Daoy (cell line): Measurements from ENCODE around the gene ATP5F1A. TPM values are rescaled to one million over a fixed set of nuclear protein-coding genes. Genes with fewer than 3 reads are reported as not detected.
"Not testable (repeated sequence)": the region's sequence is repeated elsewhere in the genome, so short reads cannot be mapped to it uniquely, and the experiment has no call there.

Experiments
- DNase-seq: peaks from one replicate; pipeline ENCODE4 v3.0.0-alpha.2; 2015; ENCODE audit warnings: low read depth
- total RNA-seq: library from RNA; depleted of rRNA; stranded (reverse); fragments of >200 nt; shearing (Covaris generic); gene quantifications from 2 replicates; pipeline ENCODE4 v1.2.3, GENCODE V29; 2014; rRNA removed

Gene ATP5F1A
- total RNA-seq = 627 and 878 TPM in 2 replicates

DNA sequence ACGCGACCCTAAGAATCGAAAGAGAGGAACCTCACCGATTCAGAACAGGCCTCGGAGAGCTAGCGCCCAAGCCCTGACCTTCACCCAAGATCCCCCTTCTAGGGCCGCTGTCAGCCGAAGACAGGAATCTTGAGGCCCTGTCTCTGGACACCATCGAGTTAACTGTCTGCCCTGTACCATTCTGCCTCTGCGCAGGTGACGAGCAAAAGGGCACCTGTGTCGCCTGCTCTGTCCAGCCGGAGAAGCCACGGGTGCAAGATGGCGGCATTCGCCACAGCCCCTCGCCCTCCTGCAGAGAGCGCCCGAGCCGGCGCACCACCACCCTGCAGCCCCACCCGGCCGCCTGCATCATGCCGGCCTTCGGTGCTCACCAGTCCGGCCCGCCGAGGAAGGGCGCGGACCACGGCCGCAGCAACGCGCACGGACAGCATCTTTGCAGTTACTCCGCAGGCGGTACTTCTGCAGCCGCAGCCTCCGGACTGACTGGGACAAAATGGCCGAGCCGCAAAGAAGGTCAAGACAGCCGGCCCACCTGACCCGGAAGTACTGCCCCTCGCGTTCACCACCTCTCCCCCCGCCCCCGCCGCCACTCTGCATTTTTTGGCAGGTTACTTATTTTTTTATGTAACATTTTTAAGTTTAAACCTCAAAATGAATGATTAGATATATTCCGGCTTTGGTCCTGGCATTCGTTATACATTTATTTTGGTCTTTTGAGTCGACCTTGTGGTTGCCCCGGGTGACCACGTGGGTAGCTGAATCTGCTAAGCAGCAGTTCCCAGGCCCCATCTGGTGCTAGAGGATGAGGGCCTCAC is at the start of gene ATP5F1A:
Gene ATP5F1A, minus strand, starts transcription at position 496 of the 815 bp plus-strand sequence. Its CDS starts 65 bp downstream, at position 431.
- DNase-seq = peak; percentile 86

DNA sequence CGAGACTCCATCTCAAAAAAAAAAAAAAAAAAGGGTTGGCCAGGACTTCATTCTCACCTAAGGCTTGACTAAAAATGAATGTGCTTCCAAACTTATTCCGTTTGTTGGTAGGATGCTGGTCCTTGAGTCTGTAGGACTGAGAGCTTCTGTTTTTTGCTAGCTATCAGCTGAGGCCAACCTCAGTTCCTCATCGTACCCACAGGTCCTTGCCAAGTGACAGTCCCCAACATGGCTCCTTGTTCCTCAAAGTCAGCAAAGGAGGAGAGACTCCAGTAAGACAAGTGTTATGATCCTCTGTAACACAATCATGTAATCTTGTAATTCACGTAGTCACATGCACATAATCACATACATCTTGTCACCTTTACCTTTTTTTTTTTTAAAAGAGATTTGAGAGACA is 43.1 kb upstream of the ATP5F1A start:
- DNase-seq = no peak

DNA sequence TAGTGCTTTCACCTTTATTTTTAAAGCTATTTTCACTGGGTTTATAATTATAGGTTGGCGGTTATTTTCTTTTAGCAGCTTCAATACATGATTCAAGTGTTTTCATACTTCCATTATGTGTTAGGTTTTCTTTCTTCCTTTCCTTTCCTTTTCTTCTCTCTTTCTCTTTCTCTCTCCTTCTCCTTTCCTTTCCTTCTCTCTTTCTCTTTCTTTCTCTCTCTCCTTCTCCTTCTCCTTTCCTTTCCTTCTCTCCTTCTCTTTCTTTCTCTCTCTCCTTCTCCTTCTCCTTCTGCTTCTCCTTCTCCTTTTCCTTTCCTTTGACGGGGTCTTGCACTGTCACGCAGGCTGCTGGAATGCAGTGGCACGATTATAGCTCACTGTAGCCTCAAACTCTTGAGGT is 42.1 kb upstream of the ATP5F1A start:
- no peak for DNase-seq

DNA sequence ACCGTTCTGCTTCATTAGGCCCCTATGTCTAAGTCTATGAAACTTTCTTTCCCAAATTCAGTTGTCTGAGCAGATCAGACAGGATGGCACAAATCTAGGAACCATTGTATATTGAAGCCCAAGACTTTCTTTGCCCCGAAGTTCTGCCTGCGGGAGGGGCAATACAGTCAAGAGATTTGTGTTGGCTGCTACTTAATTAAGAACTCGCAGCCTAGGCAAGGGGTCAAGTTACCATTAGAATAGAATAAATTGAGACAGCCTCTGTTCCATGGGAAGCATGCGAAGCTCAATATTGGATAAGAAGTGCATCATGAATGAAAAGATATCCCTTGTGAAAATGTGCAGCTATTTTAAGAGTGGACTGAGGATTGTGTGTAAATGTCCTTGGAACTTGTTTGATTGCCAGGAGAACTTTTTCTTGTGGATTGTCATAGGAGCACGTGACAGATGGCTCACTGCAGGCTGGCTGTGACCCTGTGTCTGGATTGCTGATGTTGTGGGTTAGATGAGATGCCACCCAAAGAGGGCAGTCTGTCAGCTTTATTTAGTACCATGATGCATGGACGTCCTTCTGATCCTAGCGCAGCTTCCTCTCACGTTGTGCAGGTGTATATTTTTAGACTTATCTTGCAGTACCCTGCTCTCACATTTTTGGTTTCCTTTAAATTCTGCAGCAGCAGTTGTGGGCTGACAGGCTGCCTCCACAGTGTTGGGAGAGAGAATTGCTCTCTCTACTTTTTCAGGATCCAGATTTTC is 37.0 kb upstream of the ATP5F1A start:
- DNase-seq = no peak

DNA sequence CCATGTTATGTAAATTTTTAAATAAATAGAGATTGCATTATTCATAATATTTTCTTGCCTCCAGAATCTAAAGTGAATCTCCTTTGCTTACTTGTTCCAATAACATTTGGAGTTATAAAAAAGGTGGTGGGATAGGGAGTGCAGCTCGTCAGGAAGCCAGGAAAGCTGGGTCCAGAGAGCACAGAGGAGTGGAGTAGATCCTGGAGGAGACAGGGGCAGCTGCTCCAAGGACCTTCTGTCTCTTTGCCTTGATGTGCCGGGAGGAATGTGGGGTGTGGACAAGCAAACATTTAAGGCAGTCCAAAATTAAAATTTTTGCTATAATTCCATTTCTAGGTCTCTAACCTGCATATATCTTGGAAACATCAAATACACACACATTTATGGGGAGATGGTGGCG is 35.4 kb upstream of the ATP5F1A start:
- DNase-seq = no peak

DNA sequence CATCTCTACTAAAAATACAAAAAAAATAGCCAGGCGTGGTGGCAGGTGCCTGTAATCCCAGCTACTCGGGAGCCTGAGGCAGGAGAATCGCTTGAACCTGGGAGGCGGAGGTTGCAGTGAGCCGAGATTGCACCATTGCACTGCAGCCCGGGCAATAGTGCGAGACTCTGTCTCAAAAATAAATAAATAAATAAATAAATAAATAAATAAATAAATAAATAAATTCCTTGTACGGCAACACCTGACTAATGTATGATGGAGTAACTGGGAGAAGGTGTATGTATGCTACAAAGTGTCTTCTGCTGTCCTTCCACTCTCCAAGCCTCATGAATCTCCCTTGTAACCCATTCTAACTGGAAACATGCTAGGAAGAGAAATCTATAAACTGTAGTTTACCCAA is 32.5 kb upstream of the ATP5F1A start:
- DNase-seq = not testable (repeated sequence)

DNA sequence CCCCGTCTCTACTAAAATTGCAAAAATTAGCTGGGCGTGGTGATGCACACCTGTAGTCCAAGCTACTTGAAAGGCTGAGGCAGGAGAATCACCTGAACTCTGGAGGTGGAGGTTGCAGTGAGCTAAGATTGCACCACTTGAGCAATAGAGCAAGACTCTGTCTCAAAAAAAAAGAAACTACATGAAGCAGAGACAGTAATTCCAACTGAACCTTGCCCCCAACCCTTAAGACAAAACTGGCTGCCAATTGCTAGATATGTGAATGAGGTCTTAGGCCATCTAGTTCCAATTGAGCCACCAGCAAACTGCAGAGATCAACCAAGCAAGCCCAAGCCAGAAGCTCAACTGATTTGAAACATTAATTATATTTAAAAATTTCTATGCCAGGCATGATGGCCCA is 32.0 kb upstream of the ATP5F1A start:
- no peak for DNase-seq

DNA sequence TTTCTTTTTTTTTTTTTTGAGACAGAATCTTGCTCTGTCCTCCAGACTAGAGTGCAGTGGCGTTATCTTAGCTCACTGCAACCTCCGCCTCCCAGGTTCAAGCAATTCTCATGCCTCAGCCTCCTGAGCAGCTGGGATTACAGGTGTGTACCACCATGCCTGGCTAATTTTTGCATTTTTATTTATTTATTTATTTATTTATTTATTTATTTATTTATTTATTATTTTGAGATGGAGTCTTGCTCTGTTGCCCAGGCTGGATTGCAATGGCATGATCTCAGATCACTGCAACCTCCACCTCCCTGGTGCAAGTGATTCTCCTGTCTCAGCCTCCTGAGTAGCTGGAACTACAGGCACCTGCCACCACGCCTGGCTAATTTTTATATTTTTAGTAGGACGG is 28.5 kb upstream of the ATP5F1A start:
- not testable (repeated sequence) for DNase-seq

DNA sequence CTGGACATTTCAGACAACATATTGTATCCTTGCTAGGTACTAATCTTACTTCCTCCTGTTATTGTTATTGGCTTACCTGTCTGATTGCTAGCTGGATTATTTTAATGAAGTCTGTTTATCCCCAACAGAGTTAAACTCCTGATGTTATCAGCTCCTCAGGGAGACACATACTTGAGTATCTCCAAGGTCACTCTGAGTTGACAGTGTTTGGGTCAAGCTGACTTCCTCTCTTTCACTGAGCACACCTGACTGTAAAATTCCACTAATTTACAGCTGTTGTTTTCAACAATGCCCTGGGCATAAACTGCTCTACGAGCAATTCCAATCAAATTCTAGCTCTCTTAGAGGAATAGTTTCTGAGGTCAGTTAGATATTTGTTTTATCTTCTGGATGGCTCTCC is 15.7 kb upstream of the ATP5F1A start:
- DNase-seq = no peak

DNA sequence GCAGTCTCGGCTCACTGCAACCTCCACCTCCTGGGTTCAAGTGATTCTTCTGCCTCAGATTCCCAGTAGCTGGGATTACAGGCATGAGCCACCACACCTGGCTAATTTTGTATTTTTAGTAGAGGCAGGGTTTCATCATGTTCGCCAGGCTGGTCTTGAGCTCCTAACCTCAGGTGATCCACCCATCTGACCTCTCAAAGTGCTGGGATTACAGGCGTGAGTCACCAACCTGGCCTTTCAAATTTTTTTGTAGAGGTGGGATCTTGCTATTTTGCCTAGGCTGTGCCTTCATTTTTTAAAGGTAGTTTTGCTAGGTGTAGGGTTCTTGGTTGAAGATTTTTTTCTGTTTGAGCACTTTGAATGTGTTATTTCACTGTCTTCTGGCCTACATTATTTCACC is 12.3 kb upstream of the ATP5F1A start:
- no peak for DNase-seq

DNA sequence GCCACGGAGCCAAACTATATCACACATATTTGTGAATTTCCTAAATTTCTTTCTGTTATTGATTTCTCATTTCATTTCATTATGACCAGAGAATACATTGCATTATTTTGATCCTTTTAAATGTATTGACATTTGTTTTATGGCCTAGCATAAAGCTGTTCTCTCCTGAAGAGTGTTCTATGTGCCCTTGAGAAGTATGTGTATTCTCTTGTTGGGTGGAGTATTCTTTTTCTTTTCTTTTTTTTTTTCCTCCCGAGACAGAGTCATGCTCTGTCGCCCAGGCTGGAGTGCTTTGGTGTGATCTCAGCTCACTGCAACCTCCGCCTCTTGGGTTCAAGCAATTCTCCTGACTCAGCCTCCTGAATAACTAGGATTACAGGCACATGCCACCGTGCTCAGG is 11.3 kb upstream of the ATP5F1A start:
- no peak for DNase-seq

DNA sequence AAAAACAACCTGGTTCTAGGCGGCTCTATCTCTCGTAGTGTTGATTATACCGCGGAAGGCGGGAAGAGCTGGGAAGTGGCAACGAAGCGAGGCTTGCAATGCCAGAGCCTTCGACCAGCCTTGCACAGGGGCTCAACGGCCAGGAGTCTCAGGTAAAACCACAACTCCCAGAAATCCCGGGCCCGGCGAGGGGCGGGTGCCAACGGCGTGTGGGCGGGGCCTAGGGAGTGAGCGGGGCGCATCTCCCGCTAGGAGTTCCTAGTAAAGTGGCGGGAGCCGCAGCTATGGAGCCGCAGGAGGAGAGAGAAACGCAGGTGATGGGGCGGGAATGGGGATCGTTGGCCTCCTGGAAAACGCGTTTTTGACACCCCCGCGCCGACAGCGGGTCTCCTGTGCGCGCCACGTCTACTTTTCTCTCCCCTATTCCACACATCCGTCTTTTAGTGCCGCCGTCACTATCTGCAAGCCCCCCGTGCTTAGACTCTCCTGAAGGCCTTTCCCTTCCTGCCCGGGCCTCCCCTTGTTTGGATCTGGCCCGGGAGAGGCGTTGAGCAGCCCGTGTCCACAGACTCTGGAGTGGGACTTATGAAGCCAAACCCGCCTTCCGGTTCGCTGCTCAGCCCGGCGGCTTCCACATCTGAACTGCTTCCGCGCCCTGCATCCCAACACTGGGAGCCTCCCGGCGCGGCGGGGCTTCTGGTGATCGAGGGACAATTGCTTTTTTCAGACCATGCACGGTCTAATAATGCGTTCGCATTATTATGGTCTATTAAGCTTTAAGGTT is 6.2 kb upstream of the ATP5F1A start, which contains the start of gene HAUS1:
Gene HAUS1, plus strand, starts transcription at position 258 of the 784 bp plus-strand sequence. Its CDS starts 27 bp downstream, at position 285.
- peak; percentile 88 for DNase-seq

DNA sequence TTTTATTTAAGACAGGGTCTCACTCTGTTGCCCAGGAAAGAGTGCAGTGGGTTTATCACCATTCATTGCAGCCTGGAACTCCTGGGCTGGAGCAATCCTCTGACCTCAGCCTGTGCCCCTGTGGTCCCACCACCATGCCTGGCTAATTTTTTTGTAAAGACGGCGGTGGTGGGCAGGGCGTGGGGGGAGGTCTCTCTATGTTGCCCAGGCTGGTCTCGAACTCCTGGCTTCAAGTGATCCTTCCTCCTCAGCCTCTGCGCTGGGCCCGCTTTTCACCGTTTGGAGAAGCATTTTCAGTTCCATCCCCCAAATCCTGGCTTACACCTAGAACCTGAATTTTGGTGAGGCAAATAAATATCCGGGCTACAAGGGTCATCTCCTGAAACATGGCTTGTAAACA is 1.4 kb upstream of the ATP5F1A start:
- no peak for DNase-seq

DNA sequence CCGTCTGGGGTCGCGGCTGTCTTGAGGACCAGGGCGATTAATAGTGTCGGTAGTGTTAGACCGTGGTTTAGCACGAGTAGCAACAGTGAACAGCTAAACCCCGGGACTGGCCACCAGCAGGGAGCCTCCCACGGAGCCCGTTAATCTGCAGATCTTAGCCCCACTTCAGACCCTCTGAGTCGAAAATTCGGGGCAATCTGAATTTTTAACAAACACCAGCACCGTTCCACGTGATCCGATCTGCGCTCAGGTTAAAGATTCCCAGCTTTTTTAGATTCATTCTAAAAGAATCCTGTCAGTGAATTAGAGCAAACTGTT is 479 bp upstream of the ATP5F1A start:
- no peak for DNase-seq

DNA sequence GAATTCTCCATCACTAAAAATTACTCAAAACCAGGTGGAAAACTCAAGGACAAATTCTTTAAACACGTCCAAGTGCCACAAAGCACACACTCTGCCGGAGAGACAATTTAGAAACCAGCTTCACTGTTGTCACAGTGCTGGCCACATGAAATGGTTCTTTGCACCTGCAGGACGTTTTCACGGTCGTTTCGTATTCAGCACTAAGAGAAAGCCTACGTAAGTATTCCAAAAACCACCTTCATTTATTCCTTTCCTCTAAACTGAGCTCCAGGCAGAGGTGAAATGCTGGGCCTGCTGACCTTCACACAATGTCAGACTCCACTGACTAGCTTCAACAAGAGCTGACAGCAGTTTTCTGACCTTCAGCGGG is 680 bp downstream of the ATP5F1A start:
- no peak for DNase-seq

DNA sequence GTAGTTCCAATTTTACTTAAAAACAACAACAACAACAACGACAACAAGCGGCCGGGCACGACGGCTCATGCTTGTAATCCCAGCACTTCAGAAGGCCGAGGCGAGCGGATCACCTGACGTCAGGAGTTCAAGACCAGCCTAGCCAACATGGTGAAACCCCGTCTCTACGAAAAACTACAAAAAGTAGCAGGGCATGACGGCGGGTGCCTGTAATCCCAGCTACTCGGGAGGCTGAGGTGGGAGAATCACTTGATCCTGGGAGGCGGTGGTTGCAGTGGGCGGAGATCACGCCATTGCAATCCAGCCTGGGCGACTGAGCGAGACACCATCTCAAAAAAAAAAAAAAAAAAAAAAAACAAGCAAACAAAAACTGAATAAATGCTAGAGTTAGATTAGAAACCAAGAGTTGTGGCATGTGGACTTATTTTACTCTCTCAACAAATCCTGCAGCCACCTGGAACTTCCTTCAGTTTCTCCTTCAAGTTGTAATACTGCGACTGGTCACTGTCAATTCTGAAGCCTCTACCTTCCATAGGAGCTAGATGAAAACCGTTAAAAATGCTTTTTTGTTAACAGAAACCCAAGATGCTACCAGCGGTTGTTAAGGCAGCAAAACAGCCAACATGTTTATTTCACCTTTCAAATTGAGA is 1.3 kb downstream of the ATP5F1A start:
- DNase-seq = peak; percentile 9

DNA sequence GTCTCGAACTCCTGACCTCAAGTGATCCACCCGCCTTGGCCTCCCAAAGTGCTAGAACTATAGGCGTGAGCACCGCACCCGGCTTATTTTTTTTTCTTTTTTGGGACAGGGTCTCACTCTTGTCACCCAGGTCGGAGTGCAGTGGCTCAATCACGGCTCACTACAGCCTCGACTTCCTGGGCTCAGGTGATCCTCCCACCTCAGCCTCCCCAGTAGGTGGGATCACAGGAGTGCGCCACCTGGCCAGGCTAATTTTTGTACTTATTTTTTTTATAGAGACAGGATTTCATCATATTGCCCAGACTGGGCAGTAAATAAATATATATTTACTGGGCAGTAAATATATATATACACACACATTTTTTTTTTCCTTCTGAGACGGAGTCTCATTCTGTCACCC is 2.6 kb downstream of the ATP5F1A start:
- no peak for DNase-seq

DNA sequence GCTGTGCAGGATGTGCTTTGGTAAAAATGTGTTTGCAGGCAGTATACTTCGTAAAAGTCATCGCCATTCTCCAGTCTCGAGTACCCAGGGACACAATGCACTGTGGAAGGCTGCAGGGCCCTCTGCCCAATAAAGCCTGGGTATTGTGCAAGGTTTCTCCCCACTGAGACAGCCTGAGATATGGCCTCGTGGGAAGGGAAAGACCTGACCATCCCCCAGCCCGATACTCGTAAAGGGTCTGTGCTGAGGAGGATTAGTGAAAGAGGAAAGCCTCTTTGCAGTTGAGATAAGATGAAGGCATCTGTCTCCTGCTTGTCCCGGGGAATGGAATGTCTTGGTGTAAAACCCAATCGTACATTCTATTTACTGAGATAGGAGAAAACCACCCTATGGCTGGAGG is 9.6 kb downstream of the ATP5F1A start:
- not testable (repeated sequence) for DNase-seq

DNA sequence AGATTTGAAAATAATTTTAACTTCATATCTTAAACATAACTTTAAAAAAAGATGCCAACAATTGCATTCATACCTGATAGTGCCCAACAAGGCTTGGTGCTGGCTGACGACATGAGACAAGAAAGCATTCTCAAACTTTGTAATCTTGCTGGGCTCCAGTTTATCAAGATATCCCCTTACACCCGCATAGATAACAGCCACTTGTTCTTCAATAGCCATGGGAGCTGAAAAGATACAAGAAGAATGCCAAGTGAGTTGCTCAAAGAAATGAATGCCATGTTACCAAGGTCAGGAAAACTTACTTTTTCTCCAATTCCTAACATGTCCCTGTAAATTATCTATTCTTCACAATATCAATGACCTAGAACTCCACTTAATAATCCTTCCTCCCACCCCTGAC is 13.7 kb downstream of the ATP5F1A start:
- DNase-seq = no peak

DNA sequence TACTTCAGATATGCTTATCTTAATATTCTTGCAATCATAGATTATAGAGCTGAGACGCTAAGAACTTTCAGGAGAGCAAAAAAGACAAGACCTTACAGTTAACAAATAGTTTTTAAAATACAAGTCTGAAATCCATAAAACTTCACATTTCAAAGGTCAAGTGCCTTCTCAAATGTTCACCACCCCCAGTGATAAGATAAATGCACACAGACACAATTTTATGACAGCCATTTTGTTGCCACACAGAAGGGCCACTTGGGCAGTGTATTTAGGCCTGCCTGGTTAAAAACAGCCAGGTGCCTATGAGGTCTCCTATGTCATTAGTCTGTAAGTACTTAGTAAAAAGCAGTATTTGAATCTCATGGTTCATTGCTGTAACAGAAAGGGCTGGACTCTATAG is 17.9 kb downstream of the ATP5F1A start:
- DNase-seq = no peak

DNA sequence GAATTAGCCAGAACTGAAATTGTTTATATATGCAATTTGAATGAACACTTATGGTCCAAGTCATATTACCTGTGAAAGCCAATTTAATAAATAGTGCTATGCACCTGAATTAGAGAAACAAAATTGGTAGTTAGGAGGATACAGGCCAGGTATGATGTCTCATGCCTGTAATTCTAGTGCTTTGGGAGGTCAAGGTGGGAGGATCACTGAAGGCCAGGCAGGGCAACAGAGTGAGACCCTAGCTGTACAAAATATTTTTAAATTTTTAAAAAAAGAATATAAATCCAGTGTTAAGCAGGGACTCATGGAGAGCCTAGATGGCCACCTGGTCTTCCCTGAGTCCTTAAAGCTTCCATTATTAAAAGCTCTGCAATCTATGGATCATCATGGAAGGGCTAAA is 18.8 kb downstream of the ATP5F1A start:
- no peak for DNase-seq
